GM12864 (cell line): ENCODE measurements around the gene ARL3.

Source experiments
- DNase-seq: peaks from one replicate; pipeline ENCODE4 v3.0.0-alpha.2; 2011; ENCODE audit warnings: low read depth
- H3K4me3 ChIP-seq: 2 replicates; pipeline ENCODE4 v1.5.1; 2011; ENCODE audit warnings: mild to moderate bottlenecking, low read depth, low read length, control low read depth
- TF ChIP-seq, protein P1 (sequence below): IDR thresholded peaks from 2 replicates; pipeline ENCODE4 v1.5.1; 2011; ENCODE audit warnings: low read depth, mild to moderate bottlenecking, moderate library complexity, low read length, control low read depth, inconsistent platforms; ENCODE audit errors: missing control alignments

ARL3 gene

DNA sequence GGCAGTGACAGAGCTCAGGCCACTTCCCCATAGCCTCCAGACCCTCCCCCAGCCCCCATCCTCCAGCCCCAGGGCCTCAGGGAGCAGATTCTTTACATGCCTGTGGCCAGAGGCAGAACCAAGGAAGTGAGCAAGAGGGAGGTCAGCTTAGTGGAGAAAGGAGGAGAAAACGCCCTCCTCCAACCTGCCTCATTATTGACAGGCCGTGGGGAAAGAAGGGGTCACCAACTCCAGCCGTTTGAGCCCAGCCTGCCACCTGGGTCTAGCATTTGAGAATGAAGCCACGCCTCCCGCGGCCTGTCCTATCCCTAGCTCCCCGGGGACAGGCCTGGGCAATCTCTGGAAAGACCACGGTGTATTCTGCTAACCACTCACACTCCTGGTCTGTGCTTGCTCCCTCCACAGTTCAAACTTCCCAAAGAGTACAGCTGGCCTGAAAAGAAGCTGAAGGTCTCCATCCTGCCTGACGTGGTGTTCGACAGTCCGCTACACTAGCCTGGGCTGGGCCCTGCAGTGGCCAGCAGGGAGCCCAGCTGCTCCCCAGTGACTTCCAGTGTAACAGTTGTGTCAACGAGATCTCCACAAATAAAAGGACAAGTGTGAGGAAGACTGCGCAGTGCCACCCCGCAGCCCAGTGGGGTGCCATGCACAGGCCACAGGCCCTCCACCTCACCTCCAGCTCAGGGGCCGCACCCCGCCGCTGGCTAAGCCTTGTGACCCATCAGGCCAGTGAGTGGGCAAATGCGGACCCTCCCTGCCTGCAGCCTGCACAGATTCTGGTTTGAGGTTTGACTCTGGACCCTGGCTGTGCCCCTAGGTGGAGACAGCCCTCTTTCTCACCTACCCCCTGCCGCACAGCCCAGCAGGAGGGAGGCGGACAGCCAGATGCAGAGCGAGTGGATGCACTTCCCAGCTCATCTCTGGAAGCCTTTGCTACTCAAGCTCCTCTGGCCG is 84.3 kb downstream of the ARL3 start:
- no peak overlapping the region for H3K4me3 ChIP-seq
- DNase-seq, result no peak
- TF ChIP-seq, protein P1, sequence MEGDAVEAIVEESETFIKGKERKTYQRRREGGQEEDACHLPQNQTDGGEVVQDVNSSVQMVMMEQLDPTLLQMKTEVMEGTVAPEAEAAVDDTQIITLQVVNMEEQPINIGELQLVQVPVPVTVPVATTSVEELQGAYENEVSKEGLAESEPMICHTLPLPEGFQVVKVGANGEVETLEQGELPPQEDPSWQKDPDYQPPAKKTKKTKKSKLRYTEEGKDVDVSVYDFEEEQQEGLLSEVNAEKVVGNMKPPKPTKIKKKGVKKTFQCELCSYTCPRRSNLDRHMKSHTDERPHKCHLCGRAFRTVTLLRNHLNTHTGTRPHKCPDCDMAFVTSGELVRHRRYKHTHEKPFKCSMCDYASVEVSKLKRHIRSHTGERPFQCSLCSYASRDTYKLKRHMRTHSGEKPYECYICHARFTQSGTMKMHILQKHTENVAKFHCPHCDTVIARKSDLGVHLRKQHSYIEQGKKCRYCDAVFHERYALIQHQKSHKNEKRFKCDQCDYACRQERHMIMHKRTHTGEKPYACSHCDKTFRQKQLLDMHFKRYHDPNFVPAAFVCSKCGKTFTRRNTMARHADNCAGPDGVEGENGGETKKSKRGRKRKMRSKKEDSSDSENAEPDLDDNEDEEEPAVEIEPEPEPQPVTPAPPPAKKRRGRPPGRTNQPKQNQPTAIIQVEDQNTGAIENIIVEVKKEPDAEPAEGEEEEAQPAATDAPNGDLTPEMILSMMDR, result no peak

DNA sequence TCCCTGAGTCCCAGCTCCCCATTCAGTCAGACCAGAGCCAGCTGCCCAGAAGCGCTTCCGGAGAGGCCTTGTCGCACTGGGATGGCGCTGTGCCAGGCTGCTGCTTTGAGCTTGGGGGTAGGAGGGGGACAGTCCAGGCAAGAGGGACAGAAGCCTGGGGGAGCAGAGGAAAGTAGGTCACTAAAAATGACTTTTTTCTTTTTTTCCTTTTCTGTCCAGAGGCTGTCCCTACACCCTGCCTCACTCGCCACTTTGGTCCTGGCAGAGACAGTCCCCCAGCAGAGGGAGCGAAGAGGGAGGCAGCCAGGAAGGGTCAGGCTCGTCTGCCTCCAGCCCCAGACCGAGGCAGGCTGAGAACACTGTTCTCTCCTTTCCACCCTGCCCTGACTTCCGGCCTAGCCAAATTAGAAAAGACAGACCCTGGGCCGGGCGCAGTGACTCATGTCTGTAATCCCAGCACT is 85.7 kb downstream of the ARL3 start:
- TF ChIP-seq, protein P1, result no peak
- no peak for DNase-seq

DNA sequence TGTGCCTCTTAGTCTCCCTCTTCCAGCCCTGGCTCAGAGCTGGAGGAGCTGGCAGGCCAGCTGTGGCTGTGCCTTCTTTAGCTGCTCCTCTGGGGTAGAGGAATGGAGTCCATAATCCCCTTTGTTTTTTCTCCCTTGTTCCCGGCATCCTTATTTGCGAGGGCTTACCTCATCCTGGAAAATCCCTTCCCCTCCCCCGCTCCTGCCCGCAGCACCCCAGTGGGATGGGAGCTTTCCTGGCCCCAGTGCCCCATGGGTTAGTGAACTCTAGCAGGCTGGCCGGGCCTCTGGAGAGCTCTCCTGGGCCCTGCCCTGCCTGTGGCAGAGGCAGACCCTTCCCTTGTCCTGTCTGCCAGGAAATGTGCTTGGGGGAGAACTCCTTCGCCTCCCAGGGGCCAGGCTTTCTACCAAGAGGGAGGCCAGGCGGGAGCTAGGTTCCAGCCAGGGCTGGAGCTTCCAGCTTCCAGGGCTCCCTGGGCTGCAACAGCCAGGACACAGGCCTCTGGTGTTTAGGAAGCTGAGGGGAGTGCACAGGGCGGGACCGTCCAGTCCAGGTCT is 86.4 kb downstream of the ARL3 start:
- TF ChIP-seq, protein P1, result no peak
- no peak overlapping the region for H3K4me3 ChIP-seq
- DNase-seq, result no peak

More for the DNA sequence above, 85.7 kb downstream of the ARL3 start:
- H3K4me3 ChIP-seq, result no peak overlapping the region

DNA sequence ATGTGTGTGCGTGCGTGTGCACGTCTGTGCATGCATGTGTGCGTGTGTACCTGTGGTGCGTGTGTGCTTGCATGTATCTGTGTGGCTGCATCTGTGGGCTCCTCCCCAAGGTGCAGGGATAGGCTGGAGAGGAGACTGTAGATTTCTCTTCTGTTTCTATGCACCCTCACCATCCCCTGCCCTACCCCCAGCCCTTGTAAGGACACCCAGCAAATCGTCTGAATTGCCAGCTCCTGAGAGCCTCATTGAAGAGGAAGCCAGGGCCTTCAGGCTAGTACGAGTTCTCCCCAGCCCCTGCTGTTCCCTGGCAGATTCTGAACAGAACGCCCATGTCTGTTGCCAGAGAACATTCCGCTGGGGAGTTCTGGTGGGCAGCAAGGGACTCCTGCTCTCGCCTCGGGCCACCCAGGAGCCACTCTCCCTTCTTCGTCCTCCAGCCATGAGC is 86.9 kb downstream of the ARL3 start:
- no peak overlapping the region for H3K4me3 ChIP-seq
- TF ChIP-seq, protein P1, result no peak
- DNase-seq, result no peak

DNA sequence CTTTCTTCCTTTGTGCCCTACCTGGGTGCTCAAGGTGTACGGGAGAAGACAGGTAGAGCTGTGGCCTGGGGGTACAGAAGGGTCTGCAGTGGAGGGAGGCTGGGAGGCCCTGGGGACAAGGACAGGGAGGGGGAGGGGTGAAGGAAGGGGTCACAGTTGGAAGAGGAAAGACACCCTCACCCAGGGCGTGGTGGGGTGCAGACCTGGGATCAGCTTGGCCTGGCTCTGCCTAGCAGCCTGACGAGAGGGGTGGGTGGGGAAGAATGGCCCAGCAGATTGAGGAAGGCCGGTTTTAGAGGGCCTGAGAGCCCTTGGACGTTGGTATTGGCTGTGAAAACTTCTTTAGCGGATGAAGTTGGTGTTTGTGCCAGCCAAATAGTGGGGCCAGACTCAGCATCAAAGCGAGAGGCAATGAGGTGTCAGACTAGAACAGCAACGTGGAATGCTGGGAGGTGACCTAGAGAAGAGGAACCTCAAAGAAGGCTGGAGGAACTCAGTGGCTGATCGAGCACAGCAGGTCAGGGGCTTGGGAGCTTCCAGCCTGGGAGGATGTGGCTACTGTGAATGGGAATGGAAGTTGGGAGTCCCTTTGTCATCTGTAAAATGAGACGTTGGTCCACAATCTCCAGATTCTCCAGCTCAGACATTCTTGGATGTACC is 88.0 kb downstream of the ARL3 start:
- no peak overlapping the region for H3K4me3 ChIP-seq
- TF ChIP-seq, protein P1, result no peak
- no peak for DNase-seq

DNA sequence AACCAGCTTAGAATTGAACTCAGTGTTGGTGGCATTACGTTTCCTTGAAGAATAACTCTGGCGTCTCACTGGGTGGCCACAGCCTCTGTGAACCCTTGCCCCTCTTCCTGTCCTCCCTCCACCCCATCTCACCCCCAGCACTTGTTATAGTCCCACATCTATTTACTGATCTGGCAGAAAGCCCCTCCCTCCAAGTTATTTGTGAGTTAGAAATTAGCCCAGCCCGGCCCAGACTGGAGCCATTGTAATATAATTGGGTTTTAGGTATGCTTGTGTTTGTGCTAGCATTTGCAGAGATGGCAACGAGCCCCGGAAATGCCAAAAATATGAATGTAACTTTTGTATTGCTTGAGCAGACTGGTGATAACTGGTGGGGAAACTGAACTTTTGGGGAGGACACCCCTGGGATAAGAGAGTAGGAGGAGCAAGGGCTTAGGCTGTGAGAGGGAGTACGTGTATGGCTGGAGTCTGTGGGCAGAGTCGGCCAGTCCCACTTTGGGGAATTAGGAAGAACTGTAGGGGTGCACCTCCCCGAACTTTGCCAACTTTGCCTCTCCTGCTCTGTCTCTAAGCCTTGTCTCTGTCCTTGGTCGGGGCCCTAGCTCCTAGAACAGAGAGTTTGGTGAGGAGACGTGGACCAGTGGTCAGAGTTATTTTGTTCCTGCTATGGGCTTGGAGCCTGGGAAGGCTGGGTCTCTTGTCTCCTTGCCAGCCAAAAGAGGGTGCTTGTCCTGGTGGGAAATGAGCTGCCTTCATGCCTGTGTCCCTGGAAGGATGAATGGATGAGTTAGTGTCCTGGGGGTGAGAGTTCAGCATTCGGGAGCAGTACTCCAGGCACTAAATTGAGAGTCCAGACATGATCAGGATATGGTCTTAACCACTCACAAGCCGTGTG is 89.2 kb downstream of the ARL3 start:
- TF ChIP-seq, protein P1, result no peak
- DNase-seq, result no peak
- no peak overlapping the region for H3K4me3 ChIP-seq
